Natural killer cell (primary cell): ENCODE measurements around the gene GGT1. TPM values are rescaled to one million over a fixed set of nuclear protein-coding genes. Genes with fewer than 3 reads are reported as not detected.

Experiments used
- ATAC-seq, 3 donors: fragments of 150-1000 bp in 2 of 3; fragments of 200-7000 bp in 1 of 3; cut with Tn5 transposase; 1 replicate in 1 of 3; 2 replicates in 2 of 3; pipeline ENCODE4 v1.10.0; 2021; ENCODE audit warnings: mild to moderate bottlenecking in 2 of 3, moderate library complexity in 2 of 3
- DNase-seq, 2 donors: peaks; one replicate each; pipeline versions ENCODE4 v3.0.0 to v3.0.0-alpha.2; 2013 to 2021; ENCODE audit warnings: mixed read lengths in 1 of 2
- H3K27ac ChIP-seq: one replicate; pipeline ENCODE4 v1.5.1; 2013; ENCODE audit warnings: mild to moderate bottlenecking, low read length
- H3K27me3 ChIP-seq: one replicate; pipeline ENCODE4 v1.6.1; 2013; ENCODE audit warnings: low read length; ENCODE audit not compliant: control insufficient read depth, insufficient read depth
- H3K36me3 ChIP-seq: one replicate; pipeline ENCODE4 v1.6.1; 2013; ENCODE audit warnings: low read length; ENCODE audit not compliant: control insufficient read depth, insufficient read depth
- H3K4me1 ChIP-seq: one replicate; pipeline ENCODE4 v1.6.1; 2013; ENCODE audit warnings: low read length; ENCODE audit not compliant: control insufficient read depth, insufficient read depth
- H3K4me3 ChIP-seq: one replicate; pipeline ENCODE4 v1.5.1; 2013; ENCODE audit warnings: low read length
- H3K9me3 ChIP-seq: one replicate; pipeline ENCODE4 v1.6.1; 2013; ENCODE audit warnings: low read length; ENCODE audit not compliant: control insufficient read depth, insufficient read depth
- H3K27ac Mint-ChIP-seq, 2 donors: one replicate each; pipeline ENCODE4 v1.8.0; 2022; ENCODE audit warnings: mild to moderate bottlenecking in 2 of 2, mixed read lengths in 2 of 2, moderate library complexity in 1 of 2
- H3K27me3 Mint-ChIP-seq, 2 donors: one replicate each; pipeline ENCODE4 v1.8.0; 2022; ENCODE audit warnings: low read depth in 2 of 2, mixed read lengths in 2 of 2
- H3K36me3 Mint-ChIP-seq: one replicate; pipeline ENCODE4 v1.8.0; 2022; ENCODE audit warnings: mixed read lengths
- H3K4me1 Mint-ChIP-seq, 2 donors: one replicate each; pipeline ENCODE4 v1.8.0; 2022; ENCODE audit warnings: mixed read lengths in 2 of 2
- H3K4me3 Mint-ChIP-seq: one replicate; pipeline ENCODE4 v1.8.0; 2022; ENCODE audit warnings: mild to moderate bottlenecking, moderate library complexity, mixed read lengths
- H3K9me3 Mint-ChIP-seq, 2 donors: one replicate each; pipeline ENCODE4 v1.8.0; 2022; ENCODE audit warnings: mixed read lengths in 2 of 2
- CTCF ChIP-seq: fragments of 200-600 bp; IDR thresholded peaks from one replicate; pipeline ENCODE4 v1.8.0; 2022; ENCODE audit warnings: antibody characterized with exemption
- WGBS: methylation state at CpG from one replicate; pipeline ENCODE4 v1.1.7; 2013; ENCODE audit warnings: missing lambda C conversion rate; ENCODE audit not compliant: insufficient coverage; 5-methylcytosine and 5-hydroxymethylcytosine counted together
- intact Hi-C: fragments of 100-400 bp; cut with micrococcal nuclease; formaldehyde crosslinking; loops from one replicate; pipeline ENCODE4 v1.14.2; 2022
- total RNA-seq, 4 donors: library from RNA; stranded (reverse); fragments of 120-200 nt in 1 of 4; gene quantifications; one replicate each; pipeline versions ENCODE4 v1.2.3 to v1.2.4, GENCODE V29; 2013 to 2022

GGT1 gene
- total RNA-seq, 3 donors from 2014 or later (not counting 1 experiment from before 2014, with no cell fraction given), result 4.0 to 11.9 (median 7.0) TPM

DNA sequence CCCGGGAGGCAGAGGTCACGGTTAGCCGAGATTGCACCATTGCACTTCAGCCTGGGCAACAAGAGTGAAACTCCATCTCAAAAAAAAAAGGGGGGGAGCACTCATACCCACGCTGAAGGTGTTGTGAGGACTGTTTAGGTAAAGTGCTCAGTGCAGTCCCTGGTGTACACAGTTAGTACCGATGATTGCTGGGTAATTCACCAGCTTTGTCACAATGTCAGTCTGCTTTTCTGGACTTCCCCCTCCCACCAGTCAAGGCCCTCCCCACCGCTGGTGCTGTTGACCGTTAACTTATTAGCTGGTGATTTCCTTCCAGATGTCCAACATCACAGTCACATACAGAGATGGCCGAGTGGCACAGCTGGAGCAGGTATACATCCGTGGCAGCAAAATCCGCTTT is 35.3 kb upstream of the GGT1 start:
- Histone ChIP-seq H3K9me3 (no peaks in the 10 kb centered on the region), H3K36me3 (peaks cover 43% of the 10 kb centered on the region), H3K27ac (no peak overlapping the region), H3K4me3 (no peak overlapping the region), H3K4me1 (no peaks in the 10 kb centered on the region), H3K27me3 (no peaks in the 10 kb centered on the region)
- Mint-ChIP-seq H3K27ac (no peak overlapping the region), H3K4me3 (no peak overlapping the region), H3K9me3 (no peaks in the 10 kb centered on the region), H3K27me3 (no peaks in the 10 kb centered on the region), H3K36me3 (peaks cover under 1% of the 10 kb centered on the region), H3K4me1 (peaks cover 17 to 36% of the 10 kb centered on the region in 2 donors)
- DNase-seq (no peak), ATAC-seq (no peak)
- intact Hi-C loops, result no loop called here
- WGBS, result 89% methylated on average over 10 of the region's 10 CpGs
- TF ChIP-seq CTCF, result no peak

DNA sequence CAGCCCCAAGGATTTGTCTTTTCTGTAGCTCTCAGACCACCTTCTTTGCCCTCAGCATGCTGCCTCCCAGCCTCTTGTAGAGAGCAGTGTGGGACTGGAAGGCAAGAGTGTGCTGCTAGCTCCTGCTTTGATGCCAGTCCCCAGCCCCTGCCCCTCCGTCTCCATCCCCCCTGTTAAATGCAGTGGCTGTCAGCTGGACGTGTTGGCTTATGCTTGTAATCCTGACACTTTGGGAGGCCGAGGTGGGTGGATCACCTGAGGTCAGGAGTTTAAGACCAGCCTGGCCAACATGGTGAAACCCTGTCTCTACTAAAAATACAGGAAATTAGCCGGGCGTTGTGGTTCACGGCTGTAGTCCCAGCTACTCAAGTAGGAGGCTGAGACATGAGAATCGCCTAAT is 31.7 kb upstream of the GGT1 start:
- no peak overlapping the region for H3K4me3 ChIP-seq
- H3K4me3 Mint-ChIP-seq, result no peak overlapping the region
- H3K27ac Mint-ChIP-seq, result no peak overlapping the region
- no peaks in the 10 kb centered on the region for H3K27me3 Mint-ChIP-seq
- no peak overlapping the region for H3K27ac ChIP-seq
- intact Hi-C loops, result no loop called here
- WGBS, result 98% methylated on average over 7 of the region's 7 CpGs
- H3K4me1 Mint-ChIP-seq, result peaks cover 0 to 7% of the 10 kb centered on the region in 2 donors
- peaks cover 56% of the 10 kb centered on the region for H3K36me3 ChIP-seq
- no peaks in the 10 kb centered on the region for H3K4me1 ChIP-seq
- no peak for TF ChIP-seq CTCF
- no peaks in the 10 kb centered on the region for H3K9me3 Mint-ChIP-seq
- ATAC-seq (no peak), DNase-seq (no peak)
- H3K27me3 ChIP-seq, result no peaks in the 10 kb centered on the region
- no peaks in the 10 kb centered on the region for H3K9me3 ChIP-seq
- peaks cover 8% of the 10 kb centered on the region for H3K36me3 Mint-ChIP-seq

GRCh38 chr22:24576778-24577177 is 26.2 kb upstream of the GGT1 start:
- no peaks in the 10 kb centered on the region for H3K27me3 ChIP-seq
- DNase-seq (no peak), ATAC-seq (no peak)
- TF ChIP-seq CTCF, result no peak
- Mint-ChIP-seq H3K36me3 (peaks cover 8% of the 10 kb centered on the region), H3K9me3 (no peaks in the 10 kb centered on the region), H3K4me3 (no peak overlapping the region), H3K27me3 (no peaks in the 10 kb centered on the region), H3K4me1 (no peaks in the 10 kb centered on the region), H3K27ac (peak overlapping the region in 1 of 2 donors; percentile 0)
- no peak overlapping the region for H3K4me3 ChIP-seq
- H3K4me1 ChIP-seq, result no peaks in the 10 kb centered on the region
- intact Hi-C loops, result no loop called here
- no peak overlapping the region for H3K27ac ChIP-seq
- H3K36me3 ChIP-seq, result peaks cover 28% of the 10 kb centered on the region
- no CpG with 5 or more reads among the region's 1 CpG for WGBS
- H3K9me3 ChIP-seq, result no peaks in the 10 kb centered on the region
